GM10847 (cell line): ENCODE results near the gene DNM1L.

Experiments
- POLR2A ChIP-seq: IDR thresholded peaks from 2 replicates; pipeline ENCODE4 v1.6.1; 2011; ENCODE audit not compliant: insufficient read length; ENCODE audit errors: extremely low read depth

Gene DNM1L

DNA sequence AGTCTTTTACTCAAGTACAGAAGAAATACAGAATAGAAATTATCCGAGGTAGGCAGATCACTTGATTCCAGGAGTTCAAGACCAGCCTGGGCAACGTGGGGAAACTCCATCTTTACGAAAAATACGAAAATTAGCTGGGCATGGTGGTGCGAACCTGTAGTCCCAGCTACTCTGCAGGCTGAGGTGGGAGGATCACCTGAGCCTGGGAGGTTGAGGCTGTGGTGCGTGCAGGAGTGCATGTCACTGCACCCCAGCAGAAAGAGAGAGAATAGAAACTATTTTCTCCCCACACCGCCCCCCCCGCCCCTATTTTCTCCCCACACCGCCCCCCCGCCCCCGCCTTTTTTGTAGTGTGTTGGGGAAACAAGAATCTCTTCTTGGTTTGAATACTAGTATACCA is 2.2 kb downstream of the DNM1L start:
- TF ChIP-seq POLR2A, result no peak

DNA sequence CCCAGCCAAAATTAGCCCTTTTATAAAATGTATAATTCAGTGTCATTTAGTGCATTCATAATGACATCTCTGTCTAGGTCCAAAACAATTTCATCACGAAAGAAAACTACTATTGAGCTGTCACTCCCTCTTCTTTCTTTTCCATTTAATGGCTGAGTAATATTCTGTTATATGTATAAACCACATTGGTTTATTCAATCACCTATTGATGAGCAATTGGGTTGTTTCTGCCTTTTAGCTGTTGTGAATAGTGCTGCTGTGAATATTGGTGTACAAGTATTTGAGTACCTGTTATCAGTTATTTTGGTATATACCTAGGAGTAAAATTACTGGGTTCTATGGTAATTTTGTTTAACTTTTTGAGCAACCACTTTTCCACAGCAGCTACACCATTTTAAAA is 7.2 kb downstream of the DNM1L start:
- no peak for TF ChIP-seq POLR2A

DNA sequence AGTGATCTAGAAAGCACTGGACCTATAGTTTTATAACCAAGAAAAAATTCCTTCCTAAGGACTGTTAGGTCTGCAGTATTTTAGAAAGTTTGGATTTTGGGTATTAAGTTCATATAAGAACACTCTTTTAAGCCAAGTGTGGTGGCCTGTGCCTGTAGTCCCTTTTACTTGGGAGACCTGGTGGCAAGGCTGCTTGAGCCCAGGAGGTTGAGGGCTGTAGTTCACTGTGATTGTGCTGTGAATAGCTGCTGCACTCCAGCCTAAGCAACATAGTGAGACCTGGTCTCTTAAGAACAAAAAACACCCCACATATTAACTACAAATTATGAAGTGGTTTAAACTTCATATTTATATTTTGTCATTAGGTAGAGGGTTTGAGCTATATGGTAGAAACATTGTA is 9.7 kb downstream of the DNM1L start:
- no peak for TF ChIP-seq POLR2A

DNA sequence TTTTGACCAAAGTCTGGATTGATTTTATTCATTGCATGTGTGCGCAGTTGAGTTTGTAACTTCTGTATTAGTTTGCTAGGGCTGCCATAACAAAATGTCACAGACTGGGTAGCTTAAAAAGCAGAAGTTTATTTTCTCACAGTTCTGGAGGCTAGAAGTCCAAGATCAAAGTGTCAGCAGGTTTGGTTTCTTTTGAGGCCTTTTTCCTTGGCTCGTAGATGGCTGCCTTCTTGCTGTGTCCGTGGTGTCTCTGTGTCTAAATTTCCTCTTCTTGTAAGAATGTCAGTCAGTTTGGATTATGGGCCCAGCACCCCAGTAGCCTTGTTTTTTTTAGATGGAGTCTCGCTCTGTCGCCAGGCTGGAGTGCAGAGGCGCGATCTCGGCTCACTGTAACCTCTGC is 11.8 kb downstream of the DNM1L start:
- TF ChIP-seq POLR2A, result no peak

DNA sequence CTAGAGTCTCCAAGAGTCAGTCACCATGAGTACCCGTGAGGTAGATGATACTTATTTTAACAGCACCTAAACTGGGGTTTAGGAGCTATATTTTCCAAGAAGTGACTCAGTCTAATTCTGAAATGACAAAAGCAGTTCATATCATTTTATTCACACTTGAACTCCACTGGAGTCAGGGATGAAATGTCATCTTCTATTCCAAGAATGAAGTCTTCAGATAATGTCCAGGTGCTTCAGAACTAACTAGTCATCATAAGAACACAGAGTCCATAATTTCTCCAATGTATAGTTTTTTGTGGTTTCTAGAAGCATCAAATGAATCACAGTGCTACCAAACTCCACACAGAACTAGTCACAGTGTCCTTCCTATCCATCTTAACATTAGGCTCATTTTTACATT is 13.3 kb downstream of the DNM1L start:
- no peak for TF ChIP-seq POLR2A

DNA sequence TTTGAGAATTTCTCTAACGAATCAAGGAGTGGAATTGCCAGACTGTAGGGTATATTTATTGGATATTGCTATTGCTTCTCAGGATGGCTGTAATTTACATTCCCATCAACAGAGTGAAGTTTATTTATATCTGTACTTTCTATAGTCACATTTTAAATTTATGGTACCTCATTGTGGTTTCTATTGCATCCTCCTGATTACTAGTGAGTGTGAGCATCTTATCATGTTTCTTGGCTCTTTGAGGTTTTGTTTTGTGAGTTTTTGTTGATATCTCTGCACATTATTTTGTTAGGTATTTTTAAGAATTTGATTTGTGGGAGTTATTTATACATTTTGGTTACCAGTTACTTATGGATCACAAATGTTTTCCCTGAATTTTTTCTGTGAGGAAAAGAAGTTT is 13.9 kb downstream of the DNM1L start:
- no peak for TF ChIP-seq POLR2A

DNA sequence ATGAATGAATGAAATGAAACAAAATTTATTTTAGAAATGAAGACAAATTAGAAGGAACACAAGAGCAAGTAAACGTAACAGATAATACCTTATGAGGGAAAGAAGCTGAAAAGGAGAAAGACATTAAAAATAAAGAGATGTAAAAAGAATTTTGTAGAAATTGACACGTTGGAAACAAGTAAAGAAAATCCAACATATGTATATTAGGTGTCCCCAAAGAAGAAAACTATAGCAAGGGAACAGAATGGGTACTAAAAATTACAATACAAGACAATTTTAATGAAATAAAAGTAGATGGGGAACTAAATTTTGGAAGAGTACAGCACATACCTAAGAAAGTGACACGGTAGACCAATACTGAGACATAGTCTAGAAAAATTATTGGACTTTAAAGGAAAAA is 16.7 kb downstream of the DNM1L start:
- TF ChIP-seq POLR2A, result no peak

DNA sequence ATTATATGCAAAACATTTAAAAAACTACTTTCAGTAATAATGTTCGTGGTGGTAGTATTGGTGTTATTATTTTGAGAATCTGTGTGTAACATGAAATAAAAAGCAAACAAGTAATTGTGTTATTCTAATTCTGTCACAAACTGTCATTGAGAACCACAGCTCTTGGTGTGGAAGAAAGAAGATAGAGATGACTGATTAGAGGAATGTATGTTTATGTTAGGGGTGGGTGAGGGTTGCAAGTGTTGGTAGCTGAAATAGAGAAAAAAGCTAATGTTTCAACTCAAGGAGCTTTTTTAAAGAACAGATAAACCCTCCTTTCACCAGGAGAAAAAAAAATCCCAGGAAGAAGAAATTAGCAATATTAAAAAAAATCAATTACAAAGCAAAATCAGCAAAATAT is 18.3 kb downstream of the DNM1L start:
- TF ChIP-seq POLR2A, result no peak

DNA sequence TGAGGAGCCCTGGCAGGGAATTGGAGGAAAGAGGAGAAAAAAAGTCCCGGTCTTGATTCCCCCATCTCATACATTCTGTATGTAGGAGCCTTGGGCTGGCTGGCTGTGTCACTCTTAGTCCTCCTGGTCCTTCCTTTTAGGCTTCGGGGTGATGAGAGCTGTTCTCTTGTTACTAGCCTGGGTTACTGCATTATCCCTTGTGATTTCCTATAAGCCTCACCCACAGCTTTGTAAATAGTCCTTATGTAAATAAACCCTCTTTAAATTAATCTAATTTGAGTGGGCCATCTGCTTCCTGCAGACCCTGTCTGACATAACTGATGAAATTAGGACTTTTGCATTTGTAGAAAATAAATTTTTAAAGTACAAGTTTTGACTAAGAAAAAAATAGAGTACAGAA is 19.2 kb downstream of the DNM1L start:
- TF ChIP-seq POLR2A, result no peak

DNA sequence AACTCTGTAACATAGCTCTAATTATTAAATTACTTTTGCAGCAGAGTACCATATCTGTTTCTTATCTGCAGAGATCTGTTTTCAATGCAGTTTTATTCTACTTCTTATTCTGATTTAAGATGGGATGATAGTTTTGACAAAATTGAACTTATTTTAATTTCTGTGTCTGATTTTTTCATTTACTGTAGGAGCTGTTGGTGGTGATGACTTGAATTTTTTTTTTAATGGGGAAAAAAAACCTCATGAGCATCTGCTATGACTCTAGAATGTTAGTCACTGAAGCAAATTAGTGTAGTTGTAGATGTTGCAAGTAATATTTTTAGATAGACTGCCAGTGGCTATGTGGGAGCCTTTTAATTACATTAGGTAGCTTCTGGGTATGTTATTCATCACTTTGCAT is 23.4 kb downstream of the DNM1L start:
- TF ChIP-seq POLR2A, result no peak

DNA sequence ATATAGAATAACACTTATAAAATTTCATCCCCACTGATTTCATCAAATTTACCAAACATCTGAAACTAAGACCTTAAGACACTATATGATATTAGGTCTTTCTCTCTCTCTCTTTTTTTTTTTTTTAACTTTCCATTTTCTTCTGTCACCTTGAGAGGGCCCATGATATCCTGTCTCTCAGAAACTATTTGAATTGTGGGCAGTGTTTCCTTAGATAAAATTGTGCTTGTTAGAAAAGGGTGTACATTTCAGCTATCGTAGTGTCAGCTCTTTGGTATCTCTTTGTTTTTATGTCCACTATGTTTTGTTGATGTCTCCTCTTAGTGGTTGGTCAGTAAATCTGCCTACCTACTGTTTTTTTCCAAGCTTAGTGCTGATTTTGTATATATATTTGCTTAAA is 23.8 kb downstream of the DNM1L start:
- TF ChIP-seq POLR2A, result no peak

DNA sequence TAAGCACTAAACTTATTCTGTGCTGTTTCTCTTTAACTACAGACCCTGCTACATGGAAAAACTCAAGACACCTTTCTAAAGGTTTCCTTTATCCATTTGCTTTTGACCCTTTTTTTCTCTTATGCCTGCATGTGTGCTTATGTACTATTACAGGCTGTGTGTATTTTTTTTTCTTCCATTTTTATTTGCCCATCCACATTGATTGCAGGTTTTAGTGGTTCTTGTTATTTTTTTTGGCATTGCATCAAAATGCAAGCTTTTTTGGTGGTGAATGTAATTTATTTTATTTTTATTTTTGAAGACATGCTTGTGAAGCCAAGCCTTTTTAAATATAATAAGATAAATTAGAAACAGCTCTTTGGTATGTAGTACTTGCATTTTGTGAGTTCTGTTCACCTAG is 26.7 kb downstream of the DNM1L start:
- TF ChIP-seq POLR2A, result no peak

DNA sequence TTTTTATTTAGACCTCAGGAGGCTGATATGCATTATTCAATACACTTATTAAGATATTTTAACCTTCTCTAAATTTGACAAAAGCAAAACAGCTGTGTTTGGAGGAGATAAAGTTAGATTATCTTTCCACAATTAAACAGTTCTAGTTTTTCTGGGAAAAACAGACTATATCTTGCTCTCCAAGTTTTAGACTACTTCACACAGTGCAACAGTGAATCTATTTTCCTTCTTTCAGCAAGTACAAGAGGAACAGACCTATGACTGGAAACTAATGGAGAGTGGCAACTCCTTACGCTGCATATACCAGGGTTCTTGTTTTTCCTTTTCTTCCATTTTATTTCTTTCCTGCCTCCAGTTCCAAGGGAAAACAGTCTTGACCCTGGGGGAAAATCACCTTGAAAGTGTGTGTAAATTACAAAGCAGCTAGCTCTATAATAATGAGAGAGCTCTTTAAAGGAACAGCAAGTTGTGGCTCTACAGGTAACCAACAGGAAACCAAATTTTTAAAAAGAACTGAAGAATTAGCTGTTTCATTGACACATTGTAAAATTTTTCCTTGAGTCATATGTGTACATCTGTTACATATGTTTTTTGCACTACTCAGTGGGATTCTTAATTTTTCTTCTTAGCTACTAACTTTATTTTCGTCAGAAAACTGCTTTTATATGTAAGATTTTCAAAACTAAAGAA is 27.4 kb downstream of the DNM1L start:
- no peak for TF ChIP-seq POLR2A

DNA sequence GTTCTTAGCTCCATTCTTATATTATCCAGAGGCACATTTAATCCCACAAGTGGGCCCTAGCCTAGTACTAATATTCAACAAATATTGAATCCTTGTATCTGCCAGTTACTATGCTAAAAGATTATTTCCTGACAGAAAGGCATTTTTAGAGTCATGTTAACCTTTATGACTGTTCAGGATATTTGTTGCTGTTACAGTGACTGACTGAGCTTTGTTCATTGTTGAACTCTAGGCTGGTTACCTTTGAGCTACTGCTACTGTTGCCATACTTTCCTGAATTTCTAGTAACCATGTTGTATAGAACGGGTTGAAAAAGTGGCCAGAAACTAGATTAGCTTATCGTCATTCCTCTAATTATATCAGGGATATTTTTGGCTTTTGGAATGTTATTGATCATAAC is 29.8 kb downstream of the DNM1L start:
- TF ChIP-seq POLR2A, result no peak

DNA sequence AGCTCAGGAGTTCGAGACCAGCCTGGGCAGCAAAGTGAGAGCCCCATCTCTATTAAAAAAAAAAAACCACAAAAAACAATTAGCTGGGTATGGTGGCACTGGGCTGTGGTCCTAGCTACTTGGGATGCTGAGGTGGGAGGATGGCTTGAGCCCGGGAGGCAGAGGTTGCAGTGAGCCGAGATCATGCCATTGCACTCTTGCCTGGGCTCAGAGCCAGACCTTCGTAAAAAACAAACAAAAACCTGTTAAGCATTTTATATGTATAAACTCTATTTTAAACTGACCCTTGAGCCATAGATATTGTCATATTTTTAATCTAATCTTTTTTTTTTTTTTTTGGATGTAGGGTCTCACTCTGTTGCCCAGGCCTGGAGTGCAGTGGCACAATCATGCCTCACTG is 35.7 kb downstream of the DNM1L start:
- no peak for TF ChIP-seq POLR2A

DNA sequence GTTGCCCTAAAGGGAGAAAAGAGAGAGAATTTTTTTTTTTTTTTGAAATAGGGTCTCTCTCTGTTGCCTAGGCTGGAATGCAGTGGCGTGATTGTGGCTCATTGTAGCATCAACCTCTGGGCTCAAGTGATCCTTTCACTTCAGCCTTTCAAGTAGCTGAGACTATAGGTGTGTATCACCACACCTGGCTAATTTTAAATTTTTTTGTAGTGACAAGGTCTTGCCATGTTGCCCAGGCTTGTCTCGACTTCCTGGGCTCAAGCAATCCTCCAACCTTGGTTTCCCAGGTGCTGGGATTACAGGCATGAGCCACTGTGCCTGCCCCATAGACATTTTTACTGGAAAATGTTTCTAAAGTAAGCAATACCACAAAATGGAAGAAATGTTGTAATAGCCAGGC is 39.8 kb downstream of the DNM1L start:
- TF ChIP-seq POLR2A, result no peak

DNA sequence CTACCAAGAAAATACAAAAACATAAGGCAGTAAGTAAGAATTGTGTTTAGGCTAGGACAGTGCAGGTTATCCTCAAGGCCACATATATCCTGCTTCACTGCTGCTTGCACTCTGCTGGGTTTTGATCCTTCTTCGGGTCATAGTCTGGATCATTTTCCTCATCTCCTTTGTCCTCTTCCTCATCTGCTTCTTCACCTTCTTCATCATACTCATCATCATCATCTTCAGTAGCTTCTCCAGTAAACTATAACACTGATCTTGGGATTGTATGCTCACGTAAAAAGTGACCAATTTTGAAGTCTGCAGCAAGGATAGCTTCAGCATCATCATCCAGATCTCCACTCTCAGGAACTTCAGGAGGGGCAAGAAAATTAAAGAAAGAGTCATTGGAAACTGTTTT is 47.2 kb downstream of the DNM1L start:
- no peak for TF ChIP-seq POLR2A

DNA sequence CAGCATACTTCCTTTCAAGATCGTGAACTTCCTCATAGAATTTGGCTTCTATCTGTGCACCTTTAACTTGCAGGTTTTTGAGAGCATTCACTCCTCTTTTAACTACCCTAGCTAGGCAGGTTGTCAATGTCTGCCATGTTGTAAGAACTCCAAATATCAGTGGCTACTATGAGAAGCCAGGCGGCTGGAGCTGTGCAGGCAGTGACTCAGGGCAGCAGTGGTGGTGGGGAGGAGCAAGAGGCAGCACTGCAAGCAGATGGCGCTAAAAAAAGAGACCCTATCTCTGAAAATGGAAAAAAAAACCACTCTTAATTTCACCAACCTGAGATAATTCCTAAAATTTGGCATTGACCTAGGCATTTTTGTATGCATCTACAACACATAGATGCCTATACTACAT is 48.1 kb downstream of the DNM1L start:
- TF ChIP-seq POLR2A, result no peak
